H1 (cell line): Measurements from ENCODE around the gene COL27A1. TPM values are rescaled to one million over a fixed set of nuclear protein-coding genes. Genes with fewer than 3 reads are reported as not detected.

Experiments used
- ATF2 ChIP-seq: IDR thresholded peaks from 2 replicates; pipeline ENCODE4 v1.6.1; 2012; ENCODE audit warnings: low read length, inconsistent platforms
- EGR1 ChIP-seq: IDR thresholded peaks from 2 replicates; pipeline ENCODE4 v1.6.1; 2011; ENCODE audit warnings: low read depth, low read length, borderline replicate concordance
- RAD21 ChIP-seq, 2 experiments: IDR thresholded peaks in 1 of 2; conservative IDR thresholded peaks in 1 of 2; 2 replicates each; pipeline ENCODE4 v1.6.1; 2011; ENCODE audit warnings: low read depth in 2 of 2, low read length in 2 of 2, improper control_type of control experiment in 1 of 2, inconsistent platforms in 1 of 2, mild to moderate bottlenecking in 1 of 2, moderate library complexity in 1 of 2
- RNF2 ChIP-seq: fragments of 200-900, 300-1000 bp; sonication (generic); IDR thresholded peaks from 2 replicates; pipeline ENCODE4 v1.7.1; 2016; ENCODE audit warnings: borderline replicate concordance, low read depth, mild to moderate bottlenecking, antibody characterized with exemption, low read length; ENCODE audit not compliant: poor library complexity, severe bottlenecking; ENCODE audit errors: missing control alignments
- polyA plus RNA-seq, 7 experiments: library from polyadenylated mRNA; depleted of rRNA in 3 of 7; stranded (reverse) in 5 of 7; unstranded in 2 of 7; fragments of >200 nt in 5 of 7; fragments of 200-250 nt in 2 of 7; gene quantifications; 1 replicate in 5 of 7; 2 replicates in 1 of 7; 4 replicates in 1 of 7; pipeline versions ENCODE4 v1.2.1 to v1.2.3, GENCODE V29; 2011 to 2013; ENCODE audit warnings: missing spikeins in 2 of 7, mixed read lengths in 2 of 7
- total RNA-seq: library from RNA; stranded (reverse); fragmentation: NEBNext Ultra II Directional; extraction: Animal tissue kit (Norgen Biotek cat#: 25700); gene quantifications from 2 replicates; pipeline ENCODE4 v1.2.1, GENCODE V29; 2021
- TF ChIP-seq, protein P1 (sequence below): fragments of 300-600 bp; sonication (generic); IDR thresholded peaks from 2 replicates; pipeline ENCODE4 v1.7.1; 2012; ENCODE audit warnings: low read length, moderate library complexity, mild to moderate bottlenecking, inconsistent platforms; ENCODE audit not compliant: insufficient replicate concordance
- TF ChIP-seq, protein P2 (sequence below), 3 experiments: IDR thresholded peaks; 1 replicate in 2 of 3; 2 replicates in 1 of 3; pipeline versions ENCODE4 v1.5.1 to v1.6.1; 2011; ENCODE audit warnings: low read length in 3 of 3, mild to moderate bottlenecking in 3 of 3, inconsistent platforms in 2 of 3, low read depth in 1 of 3, moderate library complexity in 1 of 3; ENCODE audit not compliant: insufficient read depth in 1 of 3; ENCODE audit errors: control extremely low read depth in 1 of 3

Gene COL27A1
- total and polyA plus RNA-seq, 2 of the 8 experiments (the other 6 are each of a cell fraction or from before 2014, with no cell fraction given) = 15.1 to 22.8 TPM

DNA sequence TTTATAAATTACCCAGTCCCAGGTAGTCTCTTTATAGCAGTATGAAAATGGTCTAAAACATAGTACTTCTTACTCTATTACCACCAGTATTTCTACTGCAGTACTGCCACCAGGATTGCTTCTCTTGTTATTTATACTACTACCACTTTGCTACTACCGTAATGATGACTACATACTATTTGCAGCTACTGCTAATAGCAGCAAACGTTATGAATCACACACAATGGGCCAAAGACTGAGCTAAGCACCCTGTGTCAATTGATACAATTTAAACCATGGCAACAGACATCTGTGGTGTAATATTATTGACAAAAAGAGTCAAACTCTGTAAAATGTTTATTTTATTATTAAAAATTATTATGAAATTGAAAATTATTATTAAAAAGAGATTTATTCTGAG is 41.0 kb upstream of the COL27A1 start (continued):
- TF ChIP-seq, protein P1, sequence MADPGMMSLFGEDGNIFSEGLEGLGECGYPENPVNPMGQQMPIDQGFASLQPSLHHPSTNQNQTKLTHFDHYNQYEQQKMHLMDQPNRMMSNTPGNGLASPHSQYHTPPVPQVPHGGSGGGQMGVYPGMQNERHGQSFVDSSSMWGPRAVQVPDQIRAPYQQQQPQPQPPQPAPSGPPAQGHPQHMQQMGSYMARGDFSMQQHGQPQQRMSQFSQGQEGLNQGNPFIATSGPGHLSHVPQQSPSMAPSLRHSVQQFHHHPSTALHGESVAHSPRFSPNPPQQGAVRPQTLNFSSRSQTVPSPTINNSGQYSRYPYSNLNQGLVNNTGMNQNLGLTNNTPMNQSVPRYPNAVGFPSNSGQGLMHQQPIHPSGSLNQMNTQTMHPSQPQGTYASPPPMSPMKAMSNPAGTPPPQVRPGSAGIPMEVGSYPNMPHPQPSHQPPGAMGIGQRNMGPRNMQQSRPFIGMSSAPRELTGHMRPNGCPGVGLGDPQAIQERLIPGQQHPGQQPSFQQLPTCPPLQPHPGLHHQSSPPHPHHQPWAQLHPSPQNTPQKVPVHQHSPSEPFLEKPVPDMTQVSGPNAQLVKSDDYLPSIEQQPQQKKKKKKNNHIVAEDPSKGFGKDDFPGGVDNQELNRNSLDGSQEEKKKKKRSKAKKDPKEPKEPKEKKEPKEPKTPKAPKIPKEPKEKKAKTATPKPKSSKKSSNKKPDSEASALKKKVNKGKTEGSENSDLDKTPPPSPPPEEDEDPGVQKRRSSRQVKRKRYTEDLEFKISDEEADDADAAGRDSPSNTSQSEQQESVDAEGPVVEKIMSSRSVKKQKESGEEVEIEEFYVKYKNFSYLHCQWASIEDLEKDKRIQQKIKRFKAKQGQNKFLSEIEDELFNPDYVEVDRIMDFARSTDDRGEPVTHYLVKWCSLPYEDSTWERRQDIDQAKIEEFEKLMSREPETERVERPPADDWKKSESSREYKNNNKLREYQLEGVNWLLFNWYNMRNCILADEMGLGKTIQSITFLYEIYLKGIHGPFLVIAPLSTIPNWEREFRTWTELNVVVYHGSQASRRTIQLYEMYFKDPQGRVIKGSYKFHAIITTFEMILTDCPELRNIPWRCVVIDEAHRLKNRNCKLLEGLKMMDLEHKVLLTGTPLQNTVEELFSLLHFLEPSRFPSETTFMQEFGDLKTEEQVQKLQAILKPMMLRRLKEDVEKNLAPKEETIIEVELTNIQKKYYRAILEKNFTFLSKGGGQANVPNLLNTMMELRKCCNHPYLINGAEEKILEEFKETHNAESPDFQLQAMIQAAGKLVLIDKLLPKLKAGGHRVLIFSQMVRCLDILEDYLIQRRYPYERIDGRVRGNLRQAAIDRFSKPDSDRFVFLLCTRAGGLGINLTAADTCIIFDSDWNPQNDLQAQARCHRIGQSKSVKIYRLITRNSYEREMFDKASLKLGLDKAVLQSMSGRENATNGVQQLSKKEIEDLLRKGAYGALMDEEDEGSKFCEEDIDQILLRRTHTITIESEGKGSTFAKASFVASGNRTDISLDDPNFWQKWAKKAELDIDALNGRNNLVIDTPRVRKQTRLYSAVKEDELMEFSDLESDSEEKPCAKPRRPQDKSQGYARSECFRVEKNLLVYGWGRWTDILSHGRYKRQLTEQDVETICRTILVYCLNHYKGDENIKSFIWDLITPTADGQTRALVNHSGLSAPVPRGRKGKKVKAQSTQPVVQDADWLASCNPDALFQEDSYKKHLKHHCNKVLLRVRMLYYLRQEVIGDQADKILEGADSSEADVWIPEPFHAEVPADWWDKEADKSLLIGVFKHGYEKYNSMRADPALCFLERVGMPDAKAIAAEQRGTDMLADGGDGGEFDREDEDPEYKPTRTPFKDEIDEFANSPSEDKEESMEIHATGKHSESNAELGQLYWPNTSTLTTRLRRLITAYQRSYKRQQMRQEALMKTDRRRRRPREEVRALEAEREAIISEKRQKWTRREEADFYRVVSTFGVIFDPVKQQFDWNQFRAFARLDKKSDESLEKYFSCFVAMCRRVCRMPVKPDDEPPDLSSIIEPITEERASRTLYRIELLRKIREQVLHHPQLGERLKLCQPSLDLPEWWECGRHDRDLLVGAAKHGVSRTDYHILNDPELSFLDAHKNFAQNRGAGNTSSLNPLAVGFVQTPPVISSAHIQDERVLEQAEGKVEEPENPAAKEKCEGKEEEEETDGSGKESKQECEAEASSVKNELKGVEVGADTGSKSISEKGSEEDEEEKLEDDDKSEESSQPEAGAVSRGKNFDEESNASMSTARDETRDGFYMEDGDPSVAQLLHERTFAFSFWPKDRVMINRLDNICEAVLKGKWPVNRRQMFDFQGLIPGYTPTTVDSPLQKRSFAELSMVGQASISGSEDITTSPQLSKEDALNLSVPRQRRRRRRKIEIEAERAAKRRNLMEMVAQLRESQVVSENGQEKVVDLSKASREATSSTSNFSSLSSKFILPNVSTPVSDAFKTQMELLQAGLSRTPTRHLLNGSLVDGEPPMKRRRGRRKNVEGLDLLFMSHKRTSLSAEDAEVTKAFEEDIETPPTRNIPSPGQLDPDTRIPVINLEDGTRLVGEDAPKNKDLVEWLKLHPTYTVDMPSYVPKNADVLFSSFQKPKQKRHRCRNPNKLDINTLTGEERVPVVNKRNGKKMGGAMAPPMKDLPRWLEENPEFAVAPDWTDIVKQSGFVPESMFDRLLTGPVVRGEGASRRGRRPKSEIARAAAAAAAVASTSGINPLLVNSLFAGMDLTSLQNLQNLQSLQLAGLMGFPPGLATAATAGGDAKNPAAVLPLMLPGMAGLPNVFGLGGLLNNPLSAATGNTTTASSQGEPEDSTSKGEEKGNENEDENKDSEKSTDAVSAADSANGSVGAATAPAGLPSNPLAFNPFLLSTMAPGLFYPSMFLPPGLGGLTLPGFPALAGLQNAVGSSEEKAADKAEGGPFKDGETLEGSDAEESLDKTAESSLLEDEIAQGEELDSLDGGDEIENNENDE = no peak
- TF ChIP-seq RNF2 (no peak), EGR1 (no peak), ATF2 (no peak), RAD21 (IDR thresholded peaks at IDR 0.05 in 1 of 2, conservative IDR thresholded peaks at IDR 0.05 in 1 of 2; ENCODE audit: low read depth in 2 of 2, low read length in 2 of 2) (no peak)
- TF ChIP-seq, protein P2, sequence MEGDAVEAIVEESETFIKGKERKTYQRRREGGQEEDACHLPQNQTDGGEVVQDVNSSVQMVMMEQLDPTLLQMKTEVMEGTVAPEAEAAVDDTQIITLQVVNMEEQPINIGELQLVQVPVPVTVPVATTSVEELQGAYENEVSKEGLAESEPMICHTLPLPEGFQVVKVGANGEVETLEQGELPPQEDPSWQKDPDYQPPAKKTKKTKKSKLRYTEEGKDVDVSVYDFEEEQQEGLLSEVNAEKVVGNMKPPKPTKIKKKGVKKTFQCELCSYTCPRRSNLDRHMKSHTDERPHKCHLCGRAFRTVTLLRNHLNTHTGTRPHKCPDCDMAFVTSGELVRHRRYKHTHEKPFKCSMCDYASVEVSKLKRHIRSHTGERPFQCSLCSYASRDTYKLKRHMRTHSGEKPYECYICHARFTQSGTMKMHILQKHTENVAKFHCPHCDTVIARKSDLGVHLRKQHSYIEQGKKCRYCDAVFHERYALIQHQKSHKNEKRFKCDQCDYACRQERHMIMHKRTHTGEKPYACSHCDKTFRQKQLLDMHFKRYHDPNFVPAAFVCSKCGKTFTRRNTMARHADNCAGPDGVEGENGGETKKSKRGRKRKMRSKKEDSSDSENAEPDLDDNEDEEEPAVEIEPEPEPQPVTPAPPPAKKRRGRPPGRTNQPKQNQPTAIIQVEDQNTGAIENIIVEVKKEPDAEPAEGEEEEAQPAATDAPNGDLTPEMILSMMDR (IDR thresholded peaks at IDR 0.05; ENCODE audit: control extremely low read depth in 1 of 3, insufficient read depth in 1 of 3, low read depth in 1 of 3, low read length in 3 of 3) = no peak
